ENCODE data around the gene CDH26.

Gene CDH26

DNA sequence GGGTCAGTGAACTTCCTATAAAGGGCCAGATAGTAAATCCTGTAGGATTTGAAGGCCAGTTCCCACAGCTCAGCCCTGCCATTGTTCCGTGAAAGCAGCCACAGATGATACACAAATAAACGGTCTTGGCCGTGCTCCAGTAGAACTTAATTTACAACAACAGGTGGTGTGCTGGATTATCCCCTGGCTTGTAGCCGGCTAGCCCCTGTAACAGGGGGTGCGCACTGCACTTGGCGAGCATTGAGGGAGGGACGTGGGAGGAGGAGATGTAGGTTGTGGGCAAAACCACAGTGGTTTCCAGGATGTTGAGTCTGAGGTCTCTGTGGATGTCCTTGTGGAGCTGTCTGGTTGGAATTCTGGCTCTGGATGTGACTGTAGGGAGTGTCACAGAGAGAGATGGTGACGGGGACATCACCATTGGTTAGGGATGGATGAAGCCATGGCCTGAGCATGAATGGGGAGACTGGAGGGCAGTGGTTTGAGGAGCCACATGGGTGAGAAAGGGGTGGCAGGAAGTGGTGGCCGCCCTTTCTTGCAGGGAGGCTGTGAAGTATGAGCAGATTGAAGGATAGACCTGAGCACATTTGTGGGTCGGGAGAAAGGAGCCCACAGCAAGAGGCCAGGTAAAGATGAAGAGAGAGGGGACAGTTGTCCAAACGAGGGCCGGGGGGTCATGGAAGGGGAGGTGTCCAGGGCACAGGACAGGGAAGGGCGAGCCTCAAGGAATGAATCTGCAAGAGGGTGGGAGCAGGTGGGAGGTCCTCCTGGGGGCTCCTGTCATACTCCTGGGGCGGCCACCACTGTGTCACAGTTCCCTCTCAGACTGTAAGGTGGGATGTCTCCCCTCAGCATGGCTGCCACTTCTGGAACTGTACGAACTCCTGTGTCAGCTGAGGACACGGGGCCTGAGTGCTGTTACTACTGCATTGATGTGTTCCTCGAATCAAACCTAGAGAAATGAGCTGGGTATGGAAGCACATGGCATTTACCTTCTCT is 53.6 kb downstream of the CDH26 start:
- TF ChIP-seq CTCF (conservative IDR thresholded peaks at IDR 0.05; ENCODE audit: low read length) = no peak
- no peak overlapping the region for H3K4me3 ChIP-seq (ENCODE audit: low read length)
- no peak for DNase-seq (ENCODE audit: low read depth)

DNA sequence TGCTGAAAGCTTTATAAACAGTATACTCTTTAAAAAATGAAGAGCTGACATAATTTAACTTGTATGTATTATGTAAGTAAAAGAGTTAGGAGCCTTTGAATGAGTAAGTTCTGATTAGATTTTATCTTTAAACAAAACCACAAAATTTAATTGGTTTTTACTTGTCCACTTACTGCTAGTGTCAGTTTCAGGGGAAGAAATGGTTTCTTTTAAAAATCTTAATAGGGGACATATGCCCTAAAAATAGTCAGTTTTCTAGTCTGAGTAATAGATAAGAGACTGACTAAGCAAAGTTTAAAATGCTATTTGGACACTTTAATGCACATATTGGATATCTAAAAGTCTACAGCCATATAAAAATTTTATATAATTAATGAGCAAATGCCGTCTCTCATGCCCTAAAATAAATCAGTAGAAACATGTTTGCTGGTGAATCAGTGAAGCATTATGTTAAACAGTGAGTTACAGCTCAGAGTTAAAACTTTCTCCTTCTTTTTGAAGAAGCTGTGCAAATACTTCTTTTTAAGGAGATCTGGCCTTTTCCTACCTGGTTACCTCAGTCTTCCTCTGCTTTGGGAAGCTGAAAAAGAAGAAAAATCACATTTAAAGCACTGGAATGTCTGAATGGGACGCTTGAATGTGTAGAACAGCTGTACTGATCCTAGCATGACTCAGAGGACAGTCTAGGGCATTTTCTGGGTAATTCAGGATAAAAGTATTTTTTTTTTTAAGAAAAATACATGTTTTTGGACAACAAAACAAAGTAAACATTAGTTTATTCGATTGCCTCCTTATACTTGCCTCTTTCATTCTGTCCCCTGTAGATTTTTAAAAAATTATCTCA is 55.3 kb downstream of the CDH26 start:
- no peak for DNase-seq (ENCODE audit: low read depth)
- no peak for TF ChIP-seq CTCF (conservative IDR thresholded peaks at IDR 0.05; ENCODE audit: low read length)
- no peak overlapping the region for H3K4me3 ChIP-seq (ENCODE audit: low read length)

GRCh38 chr20:60016406-60016805 is 58.2 kb downstream of the CDH26 start:
- no peak overlapping the region for H3K4me3 ChIP-seq (ENCODE audit: low read length)
- DNase-seq (ENCODE audit: low read depth) = no peak
- no peak for TF ChIP-seq CTCF (conservative IDR thresholded peaks at IDR 0.05; ENCODE audit: low read length)

- no peak for TF ChIP-seq CTCF (conservative IDR thresholded peaks at IDR 0.05; ENCODE audit: low read length)
- DNase-seq (ENCODE audit: low read depth) = no peak
- H3K4me3 ChIP-seq (ENCODE audit: low read length) = no peak overlapping the region
Measured at GRCh38 chr20:60020251-60020650, 62.0 kb downstream of the CDH26 start.

DNA sequence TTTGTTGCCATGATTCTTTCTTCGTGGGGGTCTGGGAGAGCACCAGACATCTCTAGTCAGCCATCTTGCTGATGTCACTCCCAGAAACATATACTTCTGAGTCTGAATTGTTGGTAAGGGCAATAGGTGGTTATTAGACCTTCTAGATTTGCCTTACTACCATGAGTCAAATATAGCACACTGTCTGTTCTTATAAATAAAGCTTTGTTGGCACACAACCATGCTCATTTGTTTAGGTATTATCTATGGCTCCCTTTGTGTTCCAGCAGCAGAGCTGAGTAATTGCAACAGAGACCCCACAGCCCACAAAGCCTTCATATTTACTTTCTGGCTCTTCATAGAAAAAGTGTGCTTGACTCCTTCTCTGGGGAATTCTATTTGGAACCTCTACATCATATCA is 62.9 kb downstream of the CDH26 start:
- DNase-seq (ENCODE audit: low read depth) = no peak
- TF ChIP-seq CTCF (conservative IDR thresholded peaks at IDR 0.05; ENCODE audit: low read length) = no peak

GRCh38 chr20:60022849-60023248 is 64.6 kb downstream of the CDH26 start:
- no peak for DNase-seq (ENCODE audit: low read depth)
- TF ChIP-seq CTCF (conservative IDR thresholded peaks at IDR 0.05; ENCODE audit: low read length) = no peak
- no peak overlapping the region for H3K4me3 ChIP-seq (ENCODE audit: low read length)

More for the DNA sequence above, 62.9 kb downstream of the CDH26 start:
- no peak overlapping the region for H3K4me3 ChIP-seq (ENCODE audit: low read length)
